Stimulated activated CD4-positive, alpha-beta T cell treated with anti-CD3 and anti-CD28 coated beads, Interleukin-1b, Interleukin-23, amount 100 ng/mL, for 24 hours (primary cell): ENCODE results near the gene TAB2.

Experiments used
- DNase-seq, 4 experiments: peaks; one replicate each; pipeline ENCODE4 v3.0.0-alpha.2; 2020; ENCODE audit warnings: low read depth in 4 of 4, low spot score in 1 of 4

Gene TAB2

GRCh38 chr6:149366267-149366921 lies 48.9 kb downstream of the TAB2 start:
- DNase-seq = no peak

GRCh38 chr6:149368065-149368464 lies 50.6 kb downstream of the TAB2 start:
- DNase-seq = no peak

- DNase-seq = no peak
These were observed 53.6 kb downstream of the TAB2 start for GRCh38 chr6:149371154-149371553.

GRCh38 chr6:149372062-149372461 lies 54.5 kb downstream of the TAB2 start:
- no peak for DNase-seq

- DNase-seq = no peak
These were observed 56.0 kb downstream of the TAB2 start for GRCh38 chr6:149373511-149373910.

- no peak for DNase-seq
These were observed 62.5 kb downstream of the TAB2 start for GRCh38 chr6:149379977-149380376.

- DNase-seq = no peak
These were observed 63.0 kb downstream of the TAB2 start for GRCh38 chr6:149380523-149380922.

GRCh38 chr6:149383371-149383770 lies 65.9 kb downstream of the TAB2 start:
- no peak for DNase-seq

- no peak for DNase-seq
These were observed 67.0 kb downstream of the TAB2 start for GRCh38 chr6:149384464-149384863.

- no peak for DNase-seq
These were observed 68.6 kb downstream of the TAB2 start for GRCh38 chr6:149385998-149386646.

GRCh38 chr6:149387779-149388512 lies 70.4 kb downstream of the TAB2 start:
- no peak for DNase-seq

GRCh38 chr6:149389509-149390297 lies 72.2 kb downstream of the TAB2 start:
- DNase-seq = no peak

GRCh38 chr6:149392093-149392492 lies 74.6 kb downstream of the TAB2 start:
- DNase-seq = no peak

- DNase-seq = no peak
These were observed 75.0 kb downstream of the TAB2 start for GRCh38 chr6:149392535-149392934.

GRCh38 chr6:149393002-149393679 lies 75.6 kb downstream of the TAB2 start:
- no peak for DNase-seq

GRCh38 chr6:149395185-149395584 lies 77.7 kb downstream of the TAB2 start:
- no peak for DNase-seq

- DNase-seq = no peak
These were observed 79.9 kb downstream of the TAB2 start for GRCh38 chr6:149397384-149397783.

GRCh38 chr6:149400050-149400449 lies 82.5 kb downstream of the TAB2 start, which contains the start of gene SUMO4:
TSS of gene SUMO4 (plus strand) at chr6:149400262. CDS start at chr6:149400392, 130 bp downstream.
- no peak for DNase-seq

- no peak for DNase-seq
These were observed 86.0 kb downstream of the TAB2 start for GRCh38 chr6:149403534-149403933.

GRCh38 chr6:149405823-149406765 lies 88.6 kb downstream of the TAB2 start:
- no peak for DNase-seq
